HG03378 (cell line): ENCODE data around the gene CDH13.

ENCODE experiments used
- ATAC-seq: cut with Tn5 transposase; IDR thresholded peaks from one replicate; pipeline ENCODE4 v1.9.1; 2021; ENCODE audit warnings: mild to moderate bottlenecking, moderate library complexity; ENCODE audit not compliant: unreplicated experiment

The CDH13 gene

GRCh38 chr16:82682767-82683166 lies 56.0 kb downstream of the CDH13 start:
- ATAC-seq, result no peak

- ATAC-seq, result no peak
Observed at GRCh38 chr16:82684256-82684655, 57.5 kb downstream of the CDH13 start.

- no peak for ATAC-seq
Observed at GRCh38 chr16:82685526-82685925, 58.8 kb downstream of the CDH13 start.

- no peak for ATAC-seq
Observed at GRCh38 chr16:82694239-82694874, 67.6 kb downstream of the CDH13 start.

- no peak for ATAC-seq
Observed at GRCh38 chr16:82695806-82696205, 69.0 kb downstream of the CDH13 start.

GRCh38 chr16:82699260-82699659 lies 72.5 kb downstream of the CDH13 start:
- ATAC-seq, result no peak

- ATAC-seq, result no peak
Observed at GRCh38 chr16:82699711-82700495, 73.1 kb downstream of the CDH13 start.

- ATAC-seq, result no peak
Observed at GRCh38 chr16:82700541-82701235, 73.9 kb downstream of the CDH13 start.

GRCh38 chr16:82701442-82701955 lies 74.7 kb downstream of the CDH13 start:
- no peak for ATAC-seq

GRCh38 chr16:82703161-82703560 lies 76.4 kb downstream of the CDH13 start:
- ATAC-seq, result no peak

GRCh38 chr16:82703871-82704768 lies 77.4 kb downstream of the CDH13 start:
- no peak for ATAC-seq

- no peak for ATAC-seq
Observed at GRCh38 chr16:82709987-82710386, 83.2 kb downstream of the CDH13 start.

- no peak for ATAC-seq
Observed at GRCh38 chr16:82713778-82714177, 87.0 kb downstream of the CDH13 start.

GRCh38 chr16:82715160-82715559 lies 88.4 kb downstream of the CDH13 start:
- no peak for ATAC-seq

GRCh38 chr16:82715833-82716232 lies 89.1 kb downstream of the CDH13 start:
- no peak for ATAC-seq

GRCh38 chr16:82716361-82716855 lies 89.6 kb downstream of the CDH13 start:
- no peak for ATAC-seq

- ATAC-seq, result no peak
Observed at GRCh38 chr16:82720414-82720813, 93.6 kb downstream of the CDH13 start.

GRCh38 chr16:82726306-82726705 lies 99.5 kb downstream of the CDH13 start:
- ATAC-seq, result no peak

- ATAC-seq, result peak; percentile 62
Observed at GRCh38 chr16:82728901-82729300, 102.1 kb downstream of the CDH13 start.

GRCh38 chr16:82730901-82731300 lies 104.1 kb downstream of the CDH13 start:
- ATAC-seq, result no peak
